AG08396 (cell line): Measurements from ENCODE around the gene NPLOC4.

Source experiments
- DNase-seq: peaks from one replicate; pipeline ENCODE4 v3.0.0; 2012; ENCODE audit warnings: low spot score, mixed read lengths

NPLOC4 gene

DNA sequence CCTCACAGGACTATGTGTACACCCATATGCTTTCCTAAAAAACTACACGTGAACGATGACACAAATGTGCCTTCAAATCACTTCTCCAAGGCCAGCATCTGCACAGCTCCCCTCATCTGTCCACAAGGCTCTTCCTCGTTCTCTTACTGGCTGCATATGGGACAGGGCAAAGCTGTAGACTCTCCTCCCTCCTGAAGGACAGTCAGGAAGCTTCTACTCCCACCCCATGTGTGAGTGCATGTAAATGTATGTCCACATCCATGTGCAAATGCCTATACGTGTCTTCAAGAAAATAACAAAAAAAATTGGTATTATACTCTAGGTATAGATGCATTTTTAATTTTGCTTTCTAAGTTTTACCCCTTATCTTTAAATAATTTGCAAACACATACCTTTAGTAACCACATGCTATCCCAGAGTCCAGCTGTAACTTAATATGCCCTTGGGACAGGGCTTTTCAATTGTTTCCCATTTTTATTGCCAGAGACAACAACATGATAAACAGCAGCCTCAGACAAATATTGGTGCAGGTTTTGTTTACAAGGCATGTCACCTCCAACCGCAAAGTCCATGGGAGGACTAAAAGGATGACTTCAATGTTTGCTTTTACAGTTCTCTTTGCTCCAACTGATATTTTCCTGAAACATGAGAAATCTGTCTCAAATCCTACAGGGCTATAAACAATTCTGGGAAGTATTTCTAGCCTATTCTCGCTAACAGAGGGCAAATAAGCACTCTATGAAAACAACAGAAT is 53.1 kb downstream of the NPLOC4 start:
- DNase-seq, result no peak

DNA sequence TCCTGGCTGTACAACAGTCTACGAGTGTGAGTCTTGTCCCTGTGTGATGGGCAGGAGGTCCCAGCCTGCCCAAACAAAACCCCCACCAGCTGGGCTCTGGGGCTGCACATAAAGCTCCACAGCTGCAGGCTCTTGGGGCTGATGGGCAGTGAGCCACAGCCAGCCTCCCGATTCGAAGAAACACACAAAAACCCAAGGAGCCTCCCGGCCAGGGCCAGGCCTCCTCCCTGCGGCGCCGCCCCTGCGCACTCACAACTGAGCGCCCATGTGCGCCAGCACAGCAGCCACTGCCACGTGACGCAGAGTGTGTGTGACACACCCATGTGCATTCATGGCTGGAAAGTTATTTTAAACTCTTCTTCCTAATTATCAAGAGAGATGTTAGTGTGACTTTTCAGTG is 54.2 kb downstream of the NPLOC4 start:
- DNase-seq, result no peak

DNA sequence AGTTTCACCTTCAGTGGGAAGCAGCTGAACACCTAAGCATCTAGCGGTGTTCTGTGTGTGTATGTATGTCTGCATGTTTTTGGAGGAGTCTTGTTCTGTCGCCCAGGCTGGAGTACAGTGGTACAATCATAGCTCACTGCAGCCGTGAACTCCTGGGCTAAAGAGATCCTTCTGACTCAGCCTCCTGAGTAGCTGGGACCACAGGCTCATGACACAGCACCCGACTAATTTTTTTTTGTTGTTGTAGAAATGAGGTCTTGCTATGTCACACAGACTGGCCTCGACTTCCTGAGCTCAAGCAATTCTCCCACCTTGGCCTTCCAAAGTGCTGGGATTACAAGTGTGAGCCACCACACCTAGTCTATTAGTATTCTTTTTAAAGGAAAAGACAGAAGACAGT is 54.6 kb downstream of the NPLOC4 start:
- DNase-seq, result no peak

DNA sequence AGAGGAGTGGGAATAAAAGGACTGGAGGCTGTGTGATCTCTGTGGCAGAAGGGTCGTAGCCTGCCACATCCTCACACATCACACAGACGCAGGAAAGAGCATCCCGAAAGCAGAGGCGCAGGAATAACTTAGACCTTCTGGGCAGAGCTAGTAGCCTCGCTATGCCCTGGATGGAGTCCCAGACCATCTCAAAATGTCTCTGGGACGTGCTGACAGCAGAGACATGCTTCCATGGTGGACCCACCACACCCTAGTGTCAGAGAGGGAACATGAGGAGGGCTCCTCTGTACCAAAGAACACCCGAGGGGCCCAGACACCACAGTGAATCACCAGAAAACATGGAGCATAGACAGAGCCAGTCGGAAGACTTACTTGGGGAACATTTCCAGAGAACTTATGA is 55.2 kb downstream of the NPLOC4 start:
- DNase-seq, result no peak

DNA sequence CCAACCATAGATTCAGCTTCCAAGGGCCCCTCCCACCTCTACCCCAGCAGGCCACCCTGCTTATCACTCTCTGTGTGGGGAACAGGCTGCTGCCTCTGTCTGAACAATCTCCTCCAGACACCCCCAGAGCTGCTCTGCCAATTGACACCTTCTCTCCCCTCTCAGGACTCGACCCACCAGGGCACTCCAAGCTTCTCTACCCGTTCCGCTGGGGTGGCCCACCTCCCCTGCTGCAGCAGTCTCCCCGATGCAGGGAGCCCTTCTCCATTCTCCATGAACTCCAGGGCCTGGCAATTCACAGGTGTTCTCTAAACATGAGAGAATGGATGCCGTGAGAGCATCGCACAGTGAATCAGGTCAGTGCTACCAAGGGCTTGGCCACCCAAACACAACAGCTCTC is 56.4 kb downstream of the NPLOC4 start:
- no peak for DNase-seq

DNA sequence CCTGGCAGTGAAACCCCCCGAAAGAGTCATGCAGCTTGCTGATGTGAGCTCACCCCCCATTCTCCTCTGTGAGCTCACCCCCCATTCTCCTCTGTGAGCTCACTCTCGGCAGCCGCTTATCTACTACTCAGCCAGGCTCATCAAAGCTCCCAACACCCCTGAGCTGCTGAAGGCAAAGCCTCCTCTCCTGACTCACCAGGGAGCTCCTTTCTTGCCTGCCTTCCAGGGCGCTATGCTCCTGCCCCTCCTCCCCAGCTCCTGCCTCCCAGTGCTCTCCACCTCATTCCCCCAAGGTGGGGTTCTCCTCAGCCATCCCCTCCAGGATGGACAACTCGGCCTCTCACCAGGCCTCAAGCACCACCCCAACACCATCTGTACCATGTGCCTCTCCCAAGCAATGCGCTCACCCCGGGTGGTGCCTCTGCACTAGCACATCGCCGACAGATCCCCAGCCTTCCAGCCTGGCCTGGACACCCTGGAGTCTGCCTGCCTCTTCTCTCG is 57.0 kb downstream of the NPLOC4 start:
- DNase-seq, result peak; percentile 69

DNA sequence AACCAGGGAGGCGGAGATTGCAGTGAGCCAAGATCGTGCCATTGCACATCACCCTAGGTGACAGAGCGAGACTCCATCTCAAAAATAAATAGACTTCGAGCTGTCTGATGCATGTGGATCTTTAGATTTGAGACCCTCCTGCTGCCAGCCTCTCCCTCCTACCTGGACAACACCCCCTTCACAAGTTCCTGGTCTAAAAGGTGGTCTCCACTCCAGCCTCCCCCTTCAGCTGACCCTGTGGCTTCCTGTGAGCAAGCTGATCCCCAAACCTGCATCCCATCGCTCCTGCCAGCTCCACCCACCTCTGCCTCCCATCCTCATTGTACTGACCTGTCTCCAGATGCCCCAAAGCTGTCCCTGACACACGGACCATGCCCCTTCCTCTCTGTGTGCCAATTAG is 57.6 kb downstream of the NPLOC4 start:
- no peak for DNase-seq

DNA sequence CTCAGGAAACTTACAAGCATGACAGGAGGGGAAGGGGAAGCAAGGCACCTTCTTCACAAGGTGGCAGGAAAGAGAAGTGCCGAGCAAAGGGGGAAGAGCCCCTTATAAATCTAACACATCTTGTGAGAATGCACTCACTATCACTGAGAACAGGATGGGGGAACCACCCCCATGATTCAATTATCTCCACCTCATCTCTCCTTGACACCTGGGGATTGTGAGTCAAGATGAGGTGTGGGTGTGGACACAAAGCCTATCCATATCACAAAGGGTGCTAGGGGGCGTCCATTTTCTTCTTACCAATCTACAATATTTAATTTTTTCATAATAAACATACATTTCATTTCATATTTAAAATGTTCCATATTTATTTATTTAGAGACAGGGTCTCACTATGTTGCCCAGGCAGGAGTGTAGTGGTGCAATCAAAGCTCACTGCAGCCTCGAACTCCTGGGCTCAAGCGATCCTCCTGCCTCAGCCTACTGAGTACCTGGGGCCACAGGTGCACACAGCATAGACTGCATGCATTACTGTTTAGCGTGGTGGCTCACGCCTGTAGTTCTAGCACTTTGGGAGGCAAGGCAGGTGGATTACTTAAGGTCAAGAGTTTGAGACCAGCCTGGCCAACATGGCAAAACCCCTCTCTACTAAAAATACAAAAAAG is 58.2 kb downstream of the NPLOC4 start:
- DNase-seq, result no peak

DNA sequence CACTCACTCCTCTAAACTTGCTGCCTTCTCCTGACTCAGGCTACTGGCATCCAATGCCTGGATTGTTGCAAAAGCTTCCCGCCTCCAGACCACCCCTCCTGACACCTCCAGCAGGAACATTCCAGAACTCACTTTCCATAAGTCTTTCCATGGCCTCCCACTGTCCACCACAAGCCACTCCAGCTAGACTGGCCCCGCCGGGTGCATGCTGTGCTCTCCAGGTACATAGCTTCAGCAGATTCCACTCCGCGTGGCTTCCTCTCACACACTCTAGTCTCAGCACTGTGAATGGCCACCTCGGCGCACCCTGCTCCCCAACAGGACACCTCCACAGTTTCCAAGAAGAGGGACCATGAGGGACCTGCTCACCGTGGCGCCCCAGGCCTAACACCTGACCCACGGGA is 58.9 kb downstream of the NPLOC4 start:
- DNase-seq, result no peak

DNA sequence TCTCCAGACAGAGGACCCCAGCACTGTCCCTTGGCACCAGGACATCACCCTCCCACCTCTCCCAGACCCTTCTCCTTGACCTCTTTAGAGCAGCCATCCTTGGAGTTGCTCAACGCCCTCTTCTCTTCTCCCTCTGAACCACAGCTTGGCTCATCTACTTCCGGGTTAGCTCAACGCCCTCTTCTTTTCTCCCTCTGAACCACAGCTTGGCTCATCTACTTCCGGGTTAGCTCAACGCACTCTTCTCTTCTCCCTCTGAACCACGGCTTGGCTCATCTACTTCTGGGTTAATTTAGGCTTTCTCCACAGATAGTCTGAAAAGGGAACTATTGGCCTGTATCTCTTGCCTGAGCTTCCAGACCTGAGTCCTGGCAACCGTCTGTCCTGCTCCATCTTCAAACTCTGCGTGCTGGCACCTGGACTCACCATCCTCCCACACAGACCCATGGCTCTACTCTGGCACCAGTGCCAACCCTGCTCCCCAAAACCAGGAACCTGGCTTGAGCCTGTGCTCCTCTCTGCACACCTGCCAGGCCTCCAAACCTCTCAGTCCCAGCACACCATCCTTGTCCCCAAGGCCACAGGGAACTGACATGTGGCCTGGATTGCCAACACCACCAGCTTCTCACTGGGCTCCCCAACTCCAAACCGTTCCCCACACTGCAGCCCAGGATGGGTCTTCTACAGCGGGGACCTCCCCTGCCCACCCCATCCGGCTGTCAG is 59.5 kb downstream of the NPLOC4 start:
- no peak for DNase-seq

DNA sequence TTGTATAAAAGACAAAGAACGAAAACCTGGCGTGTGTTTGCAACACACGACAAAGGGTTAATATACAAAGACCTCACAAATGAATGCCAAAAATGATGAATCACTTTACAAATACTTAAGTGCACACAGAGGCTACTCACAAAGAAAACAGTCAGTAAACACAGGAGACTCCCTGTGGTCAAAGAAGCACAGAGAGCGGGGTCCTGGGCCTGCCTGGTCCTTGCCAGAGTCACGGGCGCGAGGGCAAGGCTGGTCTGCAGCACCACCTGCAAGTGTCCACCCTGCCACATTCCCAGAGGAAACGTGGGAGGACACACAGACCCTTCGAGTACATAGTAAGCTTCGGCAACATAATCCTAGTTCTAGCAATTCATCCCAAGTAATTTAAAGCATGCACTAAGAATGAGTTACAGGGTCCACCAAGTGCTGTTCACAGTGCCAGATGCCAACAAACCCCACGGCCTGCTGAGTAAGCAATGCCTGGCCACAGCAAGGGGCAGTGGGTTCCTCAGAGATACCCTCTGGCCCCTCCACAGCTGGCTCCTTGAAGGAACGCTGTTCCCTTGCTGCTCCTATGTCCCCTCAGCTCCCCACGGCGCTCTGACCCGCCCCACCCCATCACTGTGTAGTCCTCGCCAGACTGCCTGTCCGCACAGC is 60.2 kb downstream of the NPLOC4 start:
- peak; percentile 88 for DNase-seq

DNA sequence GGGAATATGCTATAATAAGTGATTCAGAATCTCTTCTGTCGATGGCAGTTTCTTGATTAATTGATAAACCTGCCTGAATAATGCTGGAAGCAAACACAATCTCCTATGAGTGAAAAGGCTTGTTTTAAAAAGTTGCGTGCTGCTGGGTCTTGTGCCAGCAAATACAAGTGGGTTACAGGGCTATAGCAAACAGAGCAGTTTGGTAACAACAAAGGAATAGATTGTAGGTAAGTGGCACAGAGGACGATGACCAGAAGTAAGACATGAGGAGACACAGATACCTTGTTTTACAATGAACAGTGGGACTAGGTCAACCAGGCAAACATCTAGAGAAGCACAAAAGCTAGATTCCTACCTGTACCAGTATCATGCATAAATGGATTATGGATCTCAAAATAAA is 61.1 kb downstream of the NPLOC4 start:
- no peak for DNase-seq

DNA sequence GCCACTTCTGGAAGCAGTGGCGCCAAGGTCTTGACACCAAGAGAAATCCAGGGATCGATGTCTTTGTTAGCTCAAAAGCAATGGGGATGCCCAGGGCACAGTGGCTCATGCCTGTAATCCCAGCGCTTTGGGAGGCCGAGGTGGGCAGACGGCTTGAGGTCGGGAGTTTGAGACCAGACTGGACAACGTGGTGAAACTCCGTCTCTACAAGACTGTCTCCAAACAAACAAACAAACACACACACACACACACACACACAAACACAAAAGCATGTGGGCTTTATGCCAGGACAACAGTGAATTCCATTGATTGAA is 62.3 kb downstream of the NPLOC4 start:
- DNase-seq, result no peak

DNA sequence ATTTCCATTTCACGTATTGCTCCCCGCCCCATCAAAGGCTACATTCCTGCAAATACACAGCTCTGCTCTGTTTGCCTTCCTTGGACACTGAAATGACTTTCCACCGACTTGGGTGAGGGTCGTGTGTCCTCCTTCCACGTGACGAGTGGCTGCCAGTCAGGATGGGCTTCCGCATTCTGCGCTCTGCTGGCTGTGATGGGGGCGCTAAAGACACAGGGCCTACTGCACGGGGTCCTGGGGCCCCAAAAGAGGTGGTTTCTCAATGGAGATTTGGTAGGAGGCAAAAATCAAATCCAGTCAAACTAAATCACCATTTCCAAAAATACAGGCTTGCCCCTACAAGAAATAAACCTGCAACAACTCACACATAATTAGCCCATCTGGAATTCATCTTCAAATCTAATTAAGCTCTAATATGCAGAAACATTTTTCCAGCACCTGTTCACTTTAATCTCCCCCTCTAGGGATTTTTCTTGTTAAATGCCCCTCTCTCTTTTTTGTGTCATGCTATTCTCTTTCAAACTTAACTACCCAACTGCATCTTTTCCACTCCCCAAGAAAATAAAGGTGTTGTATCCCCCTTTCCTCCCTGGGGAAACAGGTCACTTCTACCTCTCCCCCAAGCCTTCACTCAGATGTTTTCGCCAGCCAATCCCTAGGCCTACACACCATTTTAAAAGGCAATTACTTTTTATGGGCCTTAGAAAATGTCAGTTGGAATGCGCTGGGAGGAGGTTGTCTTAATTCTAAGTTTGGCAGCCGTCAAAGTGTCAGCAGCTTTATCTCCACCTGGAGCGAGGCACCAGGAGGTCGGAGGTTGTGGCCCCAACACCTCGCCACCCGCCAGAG is 62.9 kb downstream of the NPLOC4 start:
- no peak for DNase-seq

DNA sequence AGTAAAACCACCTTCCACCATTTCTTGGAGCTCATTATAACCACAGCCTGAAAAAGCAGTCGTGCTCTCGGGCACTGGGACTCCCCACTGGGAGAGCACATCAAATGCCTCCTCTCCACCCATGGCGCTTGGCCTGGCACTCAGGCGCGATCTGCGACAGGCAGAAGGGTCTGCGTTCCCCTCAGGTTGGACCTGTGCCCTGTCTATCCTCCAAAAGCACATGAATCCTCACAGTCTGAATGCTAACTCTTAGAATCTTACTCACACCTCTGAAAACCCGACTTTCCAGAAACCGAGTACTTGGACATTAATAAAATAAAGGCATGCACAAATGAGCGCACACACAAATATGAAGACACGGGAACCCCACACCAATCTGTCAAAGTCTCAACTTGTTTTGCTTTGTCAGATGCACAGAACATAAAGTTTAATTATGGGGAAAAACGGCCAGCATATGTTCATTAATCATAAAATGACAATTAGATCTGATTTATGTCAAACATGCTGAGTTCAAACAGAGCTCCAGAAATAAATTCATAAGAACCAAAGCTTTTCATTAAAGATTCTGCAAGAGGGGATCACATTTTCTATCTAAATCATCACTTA is 64.2 kb downstream of the NPLOC4 start:
- DNase-seq, result no peak

DNA sequence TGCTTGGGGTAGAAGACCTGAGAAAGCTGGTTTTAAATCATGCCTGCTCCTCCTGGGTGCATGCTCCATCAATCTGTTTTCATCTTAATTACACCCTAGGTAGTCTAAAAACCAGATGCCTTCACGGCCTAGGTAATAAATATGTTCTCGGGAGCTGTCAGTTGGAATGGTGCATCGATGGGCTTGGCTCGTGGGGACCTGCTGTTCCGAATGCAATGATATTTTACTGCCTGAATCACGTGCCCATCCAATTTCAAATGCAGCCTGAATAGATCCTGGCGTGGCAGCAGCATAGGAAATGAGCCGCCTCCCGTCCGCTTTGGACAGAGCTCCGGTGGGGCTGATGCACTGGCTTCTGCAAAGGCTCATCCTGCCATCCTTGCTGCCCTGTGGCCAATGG is 65.9 kb downstream of the NPLOC4 start:
- no peak for DNase-seq

DNA sequence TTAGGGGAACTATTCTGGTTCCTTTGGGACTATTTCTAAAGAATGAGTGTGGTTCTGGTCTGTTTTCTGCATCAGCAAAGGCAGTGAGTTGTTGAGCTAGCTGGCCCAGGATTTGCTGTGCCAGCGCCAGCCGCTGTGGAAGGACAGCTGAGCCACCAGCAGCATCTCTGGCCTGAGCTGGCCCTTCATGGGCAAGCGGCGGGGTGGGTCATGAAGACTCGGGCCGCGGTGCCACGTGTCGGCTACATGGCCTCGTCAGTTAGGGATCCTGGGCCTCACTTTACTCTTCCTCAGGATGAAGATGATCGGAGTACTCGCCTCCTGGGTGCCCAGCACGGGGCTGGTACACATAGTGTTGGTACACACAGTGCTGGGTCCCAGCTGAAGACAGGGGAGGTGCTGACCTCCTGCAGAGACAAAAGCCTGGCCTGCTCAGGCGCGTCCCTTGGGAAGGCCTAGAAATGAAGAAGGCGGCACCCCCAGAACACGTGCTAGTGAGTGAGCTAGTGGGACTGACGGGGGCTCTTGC is 66.9 kb downstream of the NPLOC4 start:
- DNase-seq, result no peak

DNA sequence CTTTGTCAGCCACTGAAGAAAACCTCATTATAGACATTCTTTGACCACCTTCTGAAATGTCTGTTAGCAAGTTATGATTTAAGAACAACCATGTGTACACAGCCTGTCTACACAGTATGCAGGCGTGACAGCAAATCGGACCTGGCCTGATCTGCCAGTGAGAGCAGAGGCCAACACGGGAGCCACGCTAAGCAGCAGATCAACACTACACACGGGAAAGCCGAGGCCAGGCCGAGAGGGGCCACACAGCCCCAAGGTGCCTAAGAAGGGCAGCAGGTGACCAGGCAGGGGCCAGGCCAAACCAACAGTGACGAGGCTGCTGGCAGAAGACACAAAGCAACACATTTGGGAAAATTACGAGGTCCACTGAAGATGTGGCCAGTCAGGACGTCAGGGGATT is 68.5 kb downstream of the NPLOC4 start:
- DNase-seq, result no peak

DNA sequence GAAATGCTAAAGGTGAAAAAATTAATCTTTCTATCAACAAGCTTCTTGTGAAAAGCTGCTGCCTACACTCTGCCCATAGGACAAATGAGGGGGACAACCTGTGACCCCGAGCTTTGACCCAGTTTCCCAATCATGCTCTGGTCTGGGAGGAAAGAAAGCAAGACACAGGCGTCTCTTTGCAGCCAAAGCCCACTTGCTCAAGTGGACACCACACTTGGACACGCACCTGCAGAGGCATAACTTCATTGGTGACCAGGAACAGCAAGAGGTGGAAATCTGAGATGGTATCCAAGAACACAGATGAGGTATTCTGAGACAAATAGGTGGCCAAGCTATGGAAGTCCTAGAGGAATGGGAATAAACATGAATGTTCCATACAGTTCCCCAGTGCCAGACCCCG is 69.7 kb downstream of the NPLOC4 start:
- DNase-seq, result no peak

DNA sequence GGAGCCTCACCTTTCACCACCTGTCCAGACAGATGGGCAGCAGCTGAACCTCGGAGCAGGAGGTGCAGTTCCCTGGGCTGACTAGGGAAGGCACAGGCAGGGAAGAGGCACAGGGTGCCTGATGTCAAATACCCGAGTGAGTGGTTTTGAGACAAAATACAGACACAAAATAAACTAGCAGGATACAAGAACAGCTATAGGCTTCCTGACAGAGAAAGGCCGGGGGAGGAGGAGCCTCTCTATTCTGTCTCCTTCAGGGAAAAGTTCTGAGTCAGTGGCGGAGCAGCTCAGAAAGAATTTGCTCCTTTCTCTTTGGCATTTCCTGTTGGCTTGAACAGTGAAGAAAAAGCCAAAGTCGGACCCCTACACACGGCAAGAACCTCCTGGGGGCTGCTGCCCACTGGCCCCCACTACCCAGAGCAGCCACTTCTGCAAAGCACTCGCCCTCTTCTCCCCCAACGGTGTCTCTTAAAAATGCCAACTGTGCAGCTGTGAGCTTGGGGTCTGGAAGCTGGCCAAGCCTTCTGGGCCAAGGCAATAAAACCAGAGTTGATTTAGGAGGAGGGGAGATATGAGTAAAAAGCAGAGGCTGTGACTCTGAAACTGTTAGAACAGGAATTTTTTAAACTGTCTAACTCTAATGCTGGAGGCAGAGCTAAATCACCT is 70.3 kb downstream of the NPLOC4 start:
- DNase-seq, result peak; percentile 87

DNA sequence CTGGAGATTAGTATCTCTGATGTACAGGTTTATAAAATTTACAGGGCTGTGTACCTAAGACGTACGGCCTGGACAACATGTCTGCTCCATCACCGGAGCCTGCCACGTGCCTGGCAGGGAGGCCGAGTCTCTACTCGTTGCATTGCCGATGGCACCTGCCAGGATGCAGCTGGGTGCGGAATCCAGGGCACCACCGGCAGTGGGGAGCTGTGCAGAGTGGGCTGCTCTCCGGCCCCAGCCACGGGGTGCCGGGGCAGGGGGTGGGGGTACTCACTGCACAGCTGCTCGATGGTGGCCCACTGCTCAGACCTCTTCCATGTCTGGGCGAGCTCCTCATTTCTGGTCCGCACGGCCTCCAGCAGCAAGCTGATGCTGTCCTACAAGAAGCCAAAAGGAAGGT is 71.7 kb downstream of the NPLOC4 start:
- no peak for DNase-seq
